HG03045 (cell line): ENCODE results near the gene VIPR1.
A peak's percentile ranks its signal among the peaks of the same experiment; 100 is the strongest.
"Not testable (repeated sequence)": the region's sequence is repeated elsewhere in the genome, so short reads cannot be mapped to it uniquely, and the experiment has no call there.

Experiments used
- ATAC-seq: cut with Tn5 transposase; IDR thresholded peaks from one replicate; pipeline ENCODE4 v1.9.1; 2021; ENCODE audit warnings: mild to moderate bottlenecking, moderate library complexity; ENCODE audit not compliant: unreplicated experiment

VIPR1 gene

GRCh38 chr3:42569593-42570142 lies 67.2 kb downstream of the VIPR1 start:
- no peak for ATAC-seq

- no peak for ATAC-seq
These were observed 69.8 kb downstream of the VIPR1 start for GRCh38 chr3:42572278-42572677.

GRCh38 chr3:42575137-42575741 lies 72.8 kb downstream of the VIPR1 start:
- ATAC-seq: no peak

- ATAC-seq: no peak
These were observed 75.6 kb downstream of the VIPR1 start for GRCh38 chr3:42578054-42578453.

GRCh38 chr3:42579346-42579745 lies 76.9 kb downstream of the VIPR1 start:
- not testable (repeated sequence) for ATAC-seq

DNA sequence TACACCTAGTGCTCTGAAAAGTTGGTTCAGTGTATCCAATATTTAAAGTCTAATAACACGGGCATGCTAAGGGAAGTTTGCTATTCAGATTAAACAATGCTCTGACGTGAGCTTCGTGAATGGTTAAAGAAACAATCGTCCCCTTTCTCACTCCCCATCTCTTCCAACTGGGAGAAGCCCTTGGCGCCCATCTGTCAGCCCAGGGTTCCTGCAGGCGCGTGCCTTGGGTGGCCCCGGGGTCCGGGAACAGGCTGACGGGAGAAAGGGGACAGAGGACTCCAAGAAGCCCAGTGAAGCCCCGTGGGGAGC lies 78.9 kb downstream of the VIPR1 start:
- ATAC-seq: no peak

DNA sequence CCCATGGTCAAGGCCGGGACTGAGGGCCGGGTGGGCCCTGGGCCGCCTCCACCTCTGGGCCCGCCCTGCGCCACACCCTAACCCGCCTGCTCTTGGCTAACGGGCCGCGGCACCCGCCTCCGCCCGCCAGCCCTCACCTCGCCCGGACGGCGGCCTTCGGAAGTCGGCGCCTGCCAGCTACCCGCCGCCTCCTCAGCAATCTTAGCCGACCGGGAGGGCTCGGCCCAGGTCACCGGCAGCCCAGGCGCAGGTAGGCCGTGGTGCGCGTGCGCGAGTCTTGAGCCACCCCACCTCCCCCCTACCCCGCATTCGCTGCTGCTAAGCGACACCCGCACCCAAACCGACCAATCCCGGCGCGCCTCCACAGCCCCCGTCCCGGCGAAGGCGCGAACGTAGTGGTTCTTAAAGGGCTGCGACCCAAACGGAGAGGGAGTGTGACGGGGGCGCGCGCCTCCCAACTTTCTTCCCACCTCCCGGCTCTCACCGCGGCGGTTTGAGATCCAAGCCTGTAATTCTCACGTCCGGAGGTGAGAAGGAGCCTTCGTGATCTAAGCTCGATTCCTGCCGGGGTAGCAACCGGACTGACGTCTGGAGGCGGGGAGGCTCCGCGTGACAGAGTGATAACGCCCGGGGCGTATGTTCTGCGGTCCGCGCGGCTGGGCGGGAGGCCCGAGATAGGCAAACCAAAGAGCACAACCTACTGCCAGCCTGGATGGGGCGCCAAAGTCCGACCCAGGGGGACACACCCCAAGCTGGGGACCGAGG lies 79.4 kb downstream of the VIPR1 start, which contains the start of gene SEC22C:
SEC22C (minus strand) TSS at position 259 of the 765 bp plus-strand sequence. CDS start 12,921 bp downstream, outside the sequence.
- peak; percentile 94 for ATAC-seq

- ATAC-seq: no peak
These were observed 80.1 kb downstream of the VIPR1 start for GRCh38 chr3:42582474-42583070.
